Measurements from ENCODE around the gene TTC6. TPM values are rescaled to one million over a fixed set of nuclear protein-coding genes. Genes with fewer than 3 reads are reported as not detected.
A peak's percentile ranks its signal among the peaks of the same experiment; 100 is the strongest.

Gene TTC6
- total and polyA plus RNA-seq, 4 donors: 0.50 to 34.4 (median 5.0) TPM

DNA sequence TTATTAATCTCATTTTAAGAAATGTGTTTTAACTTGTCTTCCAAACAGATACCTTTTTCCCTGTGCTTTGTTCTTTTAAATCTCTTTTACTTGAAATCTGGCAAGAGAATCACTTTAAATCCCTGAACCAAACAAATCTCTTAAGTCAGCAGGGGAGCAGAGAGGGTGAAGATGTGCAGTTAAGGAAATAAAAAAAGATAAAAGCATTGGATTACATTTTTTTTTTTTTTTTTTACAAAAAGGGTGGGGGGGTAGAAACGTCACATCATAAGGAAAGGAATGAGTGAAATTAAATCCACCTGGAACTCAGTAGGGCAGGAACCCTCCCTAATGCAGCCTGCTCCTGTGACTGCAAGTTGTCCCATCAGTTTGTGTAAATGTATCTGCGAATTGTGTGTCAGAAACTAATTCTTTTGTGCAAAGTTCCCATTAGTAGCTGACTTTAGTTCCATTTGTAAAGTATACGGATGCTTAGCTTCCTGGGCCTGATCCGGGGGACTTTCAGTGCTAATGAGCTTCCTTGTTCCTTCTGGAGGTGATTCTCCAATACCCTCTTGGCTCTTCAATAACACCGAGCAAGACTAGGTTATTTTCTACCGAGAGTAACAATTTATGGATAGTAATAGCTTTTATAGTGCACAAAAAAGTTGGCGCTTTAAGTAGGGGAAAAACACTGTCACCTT lies 1.5 kb downstream of the TTC6 start:
- TF ChIP-seq, protein P1, sequence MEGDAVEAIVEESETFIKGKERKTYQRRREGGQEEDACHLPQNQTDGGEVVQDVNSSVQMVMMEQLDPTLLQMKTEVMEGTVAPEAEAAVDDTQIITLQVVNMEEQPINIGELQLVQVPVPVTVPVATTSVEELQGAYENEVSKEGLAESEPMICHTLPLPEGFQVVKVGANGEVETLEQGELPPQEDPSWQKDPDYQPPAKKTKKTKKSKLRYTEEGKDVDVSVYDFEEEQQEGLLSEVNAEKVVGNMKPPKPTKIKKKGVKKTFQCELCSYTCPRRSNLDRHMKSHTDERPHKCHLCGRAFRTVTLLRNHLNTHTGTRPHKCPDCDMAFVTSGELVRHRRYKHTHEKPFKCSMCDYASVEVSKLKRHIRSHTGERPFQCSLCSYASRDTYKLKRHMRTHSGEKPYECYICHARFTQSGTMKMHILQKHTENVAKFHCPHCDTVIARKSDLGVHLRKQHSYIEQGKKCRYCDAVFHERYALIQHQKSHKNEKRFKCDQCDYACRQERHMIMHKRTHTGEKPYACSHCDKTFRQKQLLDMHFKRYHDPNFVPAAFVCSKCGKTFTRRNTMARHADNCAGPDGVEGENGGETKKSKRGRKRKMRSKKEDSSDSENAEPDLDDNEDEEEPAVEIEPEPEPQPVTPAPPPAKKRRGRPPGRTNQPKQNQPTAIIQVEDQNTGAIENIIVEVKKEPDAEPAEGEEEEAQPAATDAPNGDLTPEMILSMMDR (IDR thresholded peaks at IDR 0.05; ENCODE audit: control extremely low read depth, extremely low read depth): no peak
- DNase-seq (peak in 2 of 3 donors; percentile 22 to 25), ATAC-seq (ENCODE audit: insufficient read depth, low FRiP score) (no peak)
- peak overlapping the region in 1 of 2 donors; percentile 3 for H3K27ac ChIP-seq (ENCODE audit: low read depth in 1 of 2, low read length in 1 of 2)
- peaks cover 0 to 19% (median 8%) of the 10 kb centered on the region in 5 donors for H3K4me1 ChIP-seq (ENCODE audit: control insufficient read depth in 5 of 5, insufficient read depth in 5 of 5, low read length in 5 of 5)
- H3K27me3 ChIP-seq (ENCODE audit: control insufficient read depth in 3 of 3, insufficient read depth in 3 of 3, low read length in 2 of 3): peaks cover 8 to 85% (median 83%) of the 10 kb centered on the region in 3 donors
- peaks cover 0 to 23% (median 0%) of the 10 kb centered on the region in 4 donors for H3K9me3 ChIP-seq (ENCODE audit: control insufficient read depth in 4 of 4, insufficient read depth in 3 of 4, low read length in 3 of 4)
- 8 to 17% methylated on average over 7 of the region's 7 CpGs for WGBS, 2 donors
- peak overlapping the region in 1 of 2 donors; percentile 70 for H3K9ac ChIP-seq (ENCODE audit: insufficient read depth in 1 of 2, low read length in 2 of 2)
- H3K36me3 ChIP-seq (ENCODE audit: control insufficient read depth in 4 of 4, insufficient read depth in 4 of 4, low read length in 4 of 4): no peaks in the 10 kb centered on the region
- H3K4me3 ChIP-seq: no peak overlapping the region

DNA sequence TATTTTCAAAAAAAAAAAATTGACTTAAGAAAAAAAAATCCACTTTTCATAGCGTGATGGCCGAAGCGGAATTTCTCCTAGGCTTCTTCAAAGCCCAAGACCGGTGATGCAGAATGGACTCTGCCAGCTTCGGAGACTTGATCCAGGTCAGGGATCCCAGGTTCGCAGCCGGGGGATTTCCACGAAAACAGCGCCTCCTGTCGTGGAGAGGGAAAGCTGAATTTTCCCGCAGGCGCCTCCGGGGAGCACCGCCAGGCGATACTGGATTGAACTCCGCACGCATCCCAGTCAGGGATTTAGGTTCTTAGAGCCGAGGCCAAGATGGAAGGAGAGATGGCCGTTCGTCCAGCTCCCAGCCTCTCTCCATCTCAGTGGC lies 2.1 kb downstream of the TTC6 start:
- H3K4me3 ChIP-seq: no peak overlapping the region
- peaks cover 9 to 87% (median 86%) of the 10 kb centered on the region in 3 donors for H3K27me3 ChIP-seq (ENCODE audit: control insufficient read depth in 3 of 3, insufficient read depth in 3 of 3, low read length in 2 of 3)
- no peak for ATAC-seq (ENCODE audit: insufficient read depth, low FRiP score)
- peaks cover 0 to 18% (median 0%) of the 10 kb centered on the region in 4 donors for H3K9me3 ChIP-seq (ENCODE audit: control insufficient read depth in 4 of 4, insufficient read depth in 3 of 4, low read length in 3 of 4)
- H3K27ac ChIP-seq (ENCODE audit: low read depth in 1 of 2, low read length in 1 of 2): peak overlapping the region in 1 of 2 donors; percentile 76
- DNase-seq: peak; percentile 34 to 66 (median 49)
- TF ChIP-seq, protein P1 (IDR thresholded peaks at IDR 0.05; ENCODE audit: control extremely low read depth, extremely low read depth): no peak
- no peaks in the 10 kb centered on the region for H3K36me3 ChIP-seq (ENCODE audit: control insufficient read depth in 4 of 4, insufficient read depth in 4 of 4, low read length in 4 of 4)
- H3K4me1 ChIP-seq (ENCODE audit: control insufficient read depth in 5 of 5, insufficient read depth in 5 of 5, low read length in 5 of 5): peaks cover 0 to 19% (median 10%) of the 10 kb centered on the region in 5 donors
- WGBS, 2 donors: 10 to 12% methylated on average over 20 of the region's 20 CpGs
- H3K9ac ChIP-seq (ENCODE audit: insufficient read depth in 1 of 2, low read length in 2 of 2): no peak overlapping the region

DNA sequence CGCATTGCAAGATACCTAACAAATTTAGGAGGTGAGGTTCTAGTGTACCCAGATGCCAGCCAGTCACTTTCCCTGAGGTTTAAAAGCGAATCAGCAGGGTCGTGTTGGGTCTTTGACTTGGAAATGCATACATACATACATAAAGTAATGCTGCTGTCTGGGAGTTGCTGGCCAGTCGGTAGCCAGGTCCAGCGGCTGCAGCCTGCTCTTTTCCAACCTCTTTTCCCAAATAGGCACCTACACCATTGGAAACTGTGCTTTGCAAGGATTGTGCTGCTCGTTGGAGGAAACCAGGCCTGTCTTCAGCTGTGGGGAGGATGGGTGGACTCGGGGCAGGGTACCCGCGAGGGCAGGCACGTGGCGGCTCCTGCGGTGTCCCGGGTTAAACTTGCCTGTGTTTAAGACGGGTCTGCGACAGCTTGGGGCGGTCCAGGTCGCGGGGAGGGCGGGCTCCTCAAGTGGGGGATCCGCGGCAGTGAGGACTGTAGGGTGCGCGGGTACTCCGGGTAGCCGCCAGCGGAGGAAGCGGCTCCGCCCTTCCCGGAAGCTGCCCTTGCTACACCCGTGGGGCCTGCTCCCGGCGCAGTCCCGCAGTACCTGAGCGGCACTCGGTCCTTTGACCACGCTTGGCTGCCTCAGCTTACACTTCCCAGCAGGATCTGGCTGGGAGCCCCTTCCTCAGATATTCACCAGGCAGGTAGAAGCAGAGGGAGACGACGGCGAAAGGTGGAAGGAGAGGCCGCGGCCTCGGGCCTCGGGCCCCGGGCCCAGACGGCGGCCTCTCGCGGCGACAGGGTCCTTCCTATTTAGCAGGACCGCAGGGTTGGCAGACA lies 2.7 kb downstream of the TTC6 start:
- peaks cover 0 to 17% (median 0%) of the 10 kb centered on the region in 4 donors for H3K9me3 ChIP-seq (ENCODE audit: control insufficient read depth in 4 of 4, insufficient read depth in 3 of 4, low read length in 3 of 4)
- H3K9ac ChIP-seq (ENCODE audit: insufficient read depth in 1 of 2, low read length in 2 of 2): no peak overlapping the region
- peak overlapping the region; percentile 46 for H3K4me3 ChIP-seq
- peaks cover 9 to 87% (median 86%) of the 10 kb centered on the region in 3 donors for H3K27me3 ChIP-seq (ENCODE audit: control insufficient read depth in 3 of 3, insufficient read depth in 3 of 3, low read length in 2 of 3)
- H3K27ac ChIP-seq (ENCODE audit: low read depth in 1 of 2, low read length in 1 of 2): peak overlapping the region in 1 of 2 donors; percentile 90
- H3K36me3 ChIP-seq (ENCODE audit: control insufficient read depth in 4 of 4, insufficient read depth in 4 of 4, low read length in 4 of 4): no peaks in the 10 kb centered on the region
- TF ChIP-seq, protein P1 (IDR thresholded peaks at IDR 0.05; ENCODE audit: control extremely low read depth, extremely low read depth): no peak
- DNase-seq: peak in 2 of 3 donors; percentile 44 to 46
- H3K4me1 ChIP-seq (ENCODE audit: control insufficient read depth in 5 of 5, insufficient read depth in 5 of 5, low read length in 5 of 5): peaks cover 0 to 19% (median 12%) of the 10 kb centered on the region in 5 donors
- WGBS, 2 donors: 3 to 7% methylated on average over 50 of the region's 50 CpGs
- ATAC-seq (ENCODE audit: insufficient read depth, low FRiP score): peak; percentile 50

Measured in lung (tissue), 12 donors.